KOPT-K1 (cell line): ENCODE data around the gene MNDA.

ENCODE experiments used
- H3K27ac ChIP-seq: fragments of 200-600 bp; sonication (generic); 2 replicates; pipeline ENCODE4 v1.5.1; 2016; ENCODE audit warnings: antibody characterized with exemption, mild to moderate bottlenecking, low read depth, low read length; ENCODE audit not compliant: poor library complexity, severe bottlenecking
- H3K36me3 ChIP-seq: fragments of 200-600 bp; sonication (generic); 2 replicates; pipeline ENCODE4 v1.5.1; 2017; ENCODE audit warnings: antibody characterized with exemption, mild to moderate bottlenecking, low read length, moderate library complexity; ENCODE audit not compliant: insufficient read depth
- H3K9me3 ChIP-seq: fragments of 200-600 bp; sonication (generic); 2 replicates; pipeline ENCODE4 v1.5.1; 2017; ENCODE audit warnings: antibody characterized with exemption, low read length, mild to moderate bottlenecking; ENCODE audit not compliant: insufficient read depth, poor library complexity, severe bottlenecking

MNDA gene

DNA sequence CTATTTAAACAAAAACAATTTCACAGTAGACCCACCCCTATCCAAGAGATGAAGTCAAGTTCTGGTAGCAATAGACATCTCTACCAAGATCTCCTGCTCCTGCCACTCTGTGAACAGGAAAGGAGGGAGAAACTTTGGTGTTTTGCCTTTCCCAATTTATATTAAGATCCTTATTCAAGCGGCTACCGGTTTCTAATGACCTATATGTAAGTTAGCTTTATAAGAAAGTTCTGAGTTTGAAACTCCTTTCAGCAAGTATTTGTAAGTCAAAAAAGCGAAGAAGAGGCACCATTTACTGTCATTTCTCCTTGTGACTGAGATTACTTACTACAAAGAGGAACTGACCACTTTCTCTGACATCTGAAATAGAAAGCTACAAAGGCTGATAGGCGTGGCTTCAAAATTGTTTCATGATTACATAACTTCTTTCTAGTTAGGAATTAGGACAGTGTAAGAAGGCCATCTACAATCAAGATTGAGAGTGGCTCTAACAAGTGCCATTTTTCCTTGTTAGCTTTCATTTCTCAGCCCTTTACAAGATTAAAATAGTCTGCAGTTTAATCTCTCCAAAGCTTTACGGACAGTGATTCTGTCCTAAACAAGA lies at the start of gene MNDA:
TSS of gene MNDA (plus strand) at position 448 of the 604 bp plus-strand sequence. CDS start 10,803 bp downstream, outside the sequence.
- peaks cover 30% of the 10 kb centered on the region for H3K9me3 ChIP-seq
- no peaks in the 10 kb centered on the region for H3K36me3 ChIP-seq
- H3K27ac ChIP-seq, result no peak within 1 kb of the TSS

DNA sequence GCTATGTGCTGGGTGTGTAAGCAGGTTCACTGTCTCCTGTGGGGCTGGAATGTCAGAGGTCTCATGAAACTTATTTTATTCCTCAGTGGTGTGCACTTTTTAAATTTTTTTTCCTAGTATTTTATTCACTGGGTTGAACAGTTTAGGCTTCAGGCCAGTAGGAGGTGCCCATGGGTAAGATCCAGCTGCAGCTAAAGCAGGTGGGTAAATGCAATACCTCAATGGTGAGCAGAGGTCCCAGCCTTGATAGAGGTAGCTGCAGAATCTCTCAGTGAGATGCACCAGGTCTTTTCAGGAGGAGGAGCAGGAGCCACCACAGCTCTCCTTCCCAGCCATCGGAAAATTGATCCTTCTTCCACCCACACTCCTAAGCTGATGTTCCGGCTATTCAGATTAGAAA lies 37.5 kb upstream of the MNDA start:
- Histone ChIP-seq H3K27ac (no peak overlapping the region), H3K9me3 (no peaks in the 10 kb centered on the region), H3K36me3 (no peaks in the 10 kb centered on the region)

DNA sequence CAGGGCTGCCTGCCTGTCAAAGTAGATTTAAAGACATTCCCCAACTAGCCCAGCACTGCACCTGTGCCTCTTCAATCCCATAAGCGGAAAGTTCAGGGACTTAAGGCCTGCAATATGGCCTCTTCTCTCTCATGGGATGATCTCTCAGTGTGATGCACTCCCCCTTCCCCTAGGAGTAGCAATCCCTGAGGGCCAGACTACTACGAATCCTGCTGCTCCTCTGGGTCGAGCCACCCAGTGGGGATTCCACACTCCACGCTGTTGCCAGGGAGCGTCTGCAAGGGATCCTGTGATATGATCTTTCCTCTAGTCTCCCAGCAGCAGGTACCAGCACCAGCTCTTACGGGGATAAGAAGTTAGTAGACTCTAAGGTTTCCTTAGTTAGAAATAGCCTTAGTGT lies 36.9 kb upstream of the MNDA start:
- Histone ChIP-seq H3K27ac (no peak overlapping the region), H3K9me3 (no peaks in the 10 kb centered on the region), H3K36me3 (no peaks in the 10 kb centered on the region)

DNA sequence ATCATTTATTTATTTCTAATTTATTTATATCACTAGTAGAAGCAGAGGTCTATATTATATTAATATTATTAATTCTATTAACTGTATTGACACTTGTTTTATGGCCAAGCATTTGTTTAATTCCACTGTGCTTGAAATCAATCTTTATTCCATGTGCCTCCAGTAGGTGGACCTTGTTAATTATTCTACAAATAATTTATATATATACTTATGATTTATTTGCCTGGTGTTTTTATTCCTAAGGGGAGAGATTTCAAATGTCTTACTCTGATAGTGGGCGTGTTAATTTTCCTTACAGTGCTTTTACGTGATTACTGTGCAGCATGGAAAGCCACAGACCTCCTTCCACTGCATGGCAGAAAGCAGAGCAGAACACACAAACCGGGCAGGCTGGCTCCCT lies 32.6 kb upstream of the MNDA start:
- Histone ChIP-seq H3K36me3 (no peaks in the 10 kb centered on the region), H3K9me3 (no peaks in the 10 kb centered on the region), H3K27ac (no peak overlapping the region)

DNA sequence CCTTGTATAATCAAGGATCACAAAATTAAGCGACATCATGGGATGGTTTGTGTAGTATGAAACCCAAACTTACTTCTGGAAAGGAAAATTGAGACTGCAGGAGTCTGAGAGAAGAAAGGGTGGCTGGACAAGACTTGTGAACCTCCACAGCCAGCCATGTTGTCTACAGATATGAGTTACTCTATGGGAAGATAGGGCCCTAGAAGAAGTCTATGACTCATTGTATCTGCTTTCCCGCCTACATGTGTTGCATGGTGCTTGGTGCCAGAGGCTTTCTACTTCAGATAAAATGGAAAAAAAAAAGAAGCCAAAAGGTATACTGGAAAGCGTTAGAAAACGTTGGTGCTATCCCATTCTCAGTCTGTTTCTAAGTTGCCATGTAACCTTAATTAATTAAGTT lies 31.5 kb upstream of the MNDA start:
- H3K36me3 ChIP-seq, result no peaks in the 10 kb centered on the region
- H3K27ac ChIP-seq, result no peak overlapping the region
- H3K9me3 ChIP-seq, result no peaks in the 10 kb centered on the region

DNA sequence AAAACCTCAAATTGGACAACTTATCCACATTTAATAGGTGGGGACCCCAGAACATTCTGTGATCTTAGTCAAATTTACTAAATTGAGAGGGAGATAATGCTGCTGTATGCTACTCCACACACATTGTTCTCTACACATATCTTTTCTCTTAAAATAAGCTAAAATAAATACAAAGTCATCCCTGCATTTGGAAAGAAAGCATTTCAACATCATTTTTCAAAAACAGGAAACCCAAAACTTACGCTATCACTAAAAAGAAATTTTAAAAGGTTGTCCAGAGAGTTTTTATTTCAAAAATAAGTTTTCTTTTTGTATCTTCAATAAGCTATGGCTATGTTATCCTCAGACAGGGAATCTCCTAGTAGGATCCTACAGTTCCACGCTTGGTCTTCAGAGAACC lies 30.6 kb upstream of the MNDA start:
- Histone ChIP-seq H3K9me3 (no peaks in the 10 kb centered on the region), H3K36me3 (no peaks in the 10 kb centered on the region), H3K27ac (no peak overlapping the region)

DNA sequence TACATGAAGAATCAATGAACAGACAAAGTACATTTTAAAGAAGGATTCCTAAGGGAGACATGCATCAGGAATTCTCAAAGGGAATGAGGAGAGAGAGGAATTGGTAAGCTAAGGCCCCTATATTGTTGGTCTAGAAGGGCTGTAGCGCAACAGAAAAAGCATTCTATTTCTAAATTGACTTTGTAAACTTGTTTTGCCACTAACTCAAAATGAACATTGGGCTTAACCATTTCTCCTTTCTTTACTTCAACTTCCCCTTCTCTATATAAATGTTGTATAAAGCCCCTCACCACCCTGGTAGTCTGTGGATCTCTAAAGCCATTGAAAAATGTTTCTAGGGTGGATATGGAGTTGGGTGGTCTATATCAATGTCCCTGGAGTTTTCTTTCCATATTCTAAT lies 29.8 kb upstream of the MNDA start:
- Histone ChIP-seq H3K9me3 (no peaks in the 10 kb centered on the region), H3K27ac (no peak overlapping the region), H3K36me3 (no peaks in the 10 kb centered on the region)

DNA sequence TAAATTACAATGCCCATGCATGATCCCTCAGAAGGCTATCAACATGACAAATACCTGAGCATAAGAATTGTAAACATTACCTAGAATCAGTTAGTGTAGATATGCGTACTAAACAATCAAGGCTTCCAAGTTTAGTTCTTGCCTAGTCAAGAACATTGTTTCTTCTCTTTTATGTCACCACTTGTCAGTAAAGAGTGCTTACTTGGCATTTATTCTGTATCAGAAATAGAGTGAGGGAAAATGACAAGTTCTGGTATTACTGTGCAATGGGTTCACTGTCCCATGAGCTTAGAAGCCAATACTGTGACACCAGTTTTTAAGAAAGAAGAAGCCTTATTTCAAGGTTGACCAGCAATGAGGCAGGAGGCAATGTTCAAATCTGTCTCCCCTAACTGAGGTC lies 27.5 kb upstream of the MNDA start:
- Histone ChIP-seq H3K36me3 (no peaks in the 10 kb centered on the region), H3K9me3 (no peaks in the 10 kb centered on the region), H3K27ac (no peak overlapping the region)

DNA sequence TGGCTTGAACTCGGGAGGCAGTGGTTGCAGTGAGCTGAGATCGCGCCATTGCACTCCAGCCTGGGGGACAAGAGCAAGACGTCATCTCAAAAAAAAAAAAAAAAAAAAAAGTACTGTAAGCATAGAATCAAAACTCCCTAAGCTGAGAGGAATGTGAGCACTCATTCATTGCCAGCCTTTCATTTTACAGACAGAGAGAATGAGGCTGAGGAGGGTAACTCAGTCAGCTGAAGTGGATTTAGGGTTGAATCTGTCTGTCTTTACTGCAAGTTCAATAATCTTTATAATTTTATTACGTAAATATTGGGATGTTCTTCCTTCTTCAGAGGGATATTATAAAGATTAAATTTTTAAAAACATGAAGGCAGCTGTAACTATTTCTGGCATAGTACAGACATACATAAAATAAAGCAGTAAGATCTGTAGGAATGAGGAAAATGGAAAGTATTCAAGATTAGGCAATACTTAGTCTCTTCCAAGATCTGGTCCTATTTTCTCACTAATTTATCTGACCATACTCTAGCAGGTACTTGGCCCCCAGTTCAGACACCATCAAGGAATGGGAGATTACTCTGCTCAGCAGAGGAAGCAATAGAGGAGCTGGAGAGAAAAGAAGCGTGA lies 24.1 kb upstream of the MNDA start:
- no peak overlapping the region for H3K27ac ChIP-seq
- H3K9me3 ChIP-seq, result no peaks in the 10 kb centered on the region
- no peaks in the 10 kb centered on the region for H3K36me3 ChIP-seq

DNA sequence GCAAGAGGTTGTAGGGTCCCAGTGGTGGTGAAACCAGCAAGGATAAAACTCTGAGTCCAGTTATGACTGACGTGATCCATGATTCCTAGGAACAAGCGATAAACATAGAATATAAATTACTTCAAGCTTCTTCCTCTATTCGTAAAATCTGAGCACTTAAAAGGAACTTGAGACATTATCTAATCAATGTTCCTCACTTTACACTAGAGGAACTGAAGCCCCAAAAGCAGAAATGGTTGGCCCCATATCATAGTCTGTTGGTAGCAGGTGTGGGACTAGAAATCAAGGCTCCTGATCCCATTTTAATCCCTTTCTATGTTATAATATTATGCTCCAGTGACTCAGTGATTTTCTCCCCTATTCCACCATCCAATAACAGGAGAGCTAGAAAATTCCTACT lies 21.9 kb upstream of the MNDA start:
- no peak overlapping the region for H3K27ac ChIP-seq
- no peaks in the 10 kb centered on the region for H3K9me3 ChIP-seq
- H3K36me3 ChIP-seq, result no peaks in the 10 kb centered on the region

DNA sequence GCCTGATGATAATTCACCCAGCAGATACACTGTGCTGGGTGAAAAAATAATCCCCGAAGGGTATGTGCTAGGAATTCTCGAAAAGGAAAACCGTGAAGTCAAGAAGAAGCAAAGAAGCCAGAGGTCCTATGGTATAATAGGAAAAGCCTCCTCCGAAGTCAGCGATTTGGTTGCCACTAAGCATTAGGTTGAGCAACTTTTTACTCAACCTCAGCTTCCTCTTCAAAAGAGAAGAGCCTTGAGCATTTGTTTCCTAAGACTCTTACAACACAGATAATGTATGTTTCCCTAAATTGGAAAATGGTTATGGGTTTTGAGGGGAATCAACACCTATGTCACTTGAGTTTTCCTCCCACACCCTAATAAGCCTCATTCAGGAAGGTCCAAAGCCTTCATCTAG lies 21.3 kb upstream of the MNDA start:
- H3K36me3 ChIP-seq, result no peaks in the 10 kb centered on the region
- no peak overlapping the region for H3K27ac ChIP-seq
- H3K9me3 ChIP-seq, result no peaks in the 10 kb centered on the region

DNA sequence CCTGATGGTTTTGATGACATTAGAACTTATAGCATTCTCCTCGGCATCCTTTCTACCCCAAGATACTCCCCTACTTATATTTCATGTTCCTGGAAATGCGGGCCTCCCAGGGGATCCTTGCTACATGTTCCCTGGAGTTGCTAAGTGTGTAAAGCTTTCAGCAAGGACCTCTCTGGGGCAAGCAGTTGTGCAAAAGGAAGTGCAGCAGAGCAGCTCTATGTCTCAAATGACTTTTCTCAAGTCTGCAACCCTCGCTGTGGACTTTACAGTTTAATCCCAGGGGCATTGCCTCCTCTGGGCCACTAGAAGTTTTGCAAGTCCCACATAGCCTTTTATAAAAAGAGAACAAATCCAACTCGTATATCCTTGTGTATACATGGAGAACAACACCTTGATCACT lies 20.8 kb upstream of the MNDA start:
- no peak overlapping the region for H3K27ac ChIP-seq
- H3K9me3 ChIP-seq, result no peaks in the 10 kb centered on the region
- H3K36me3 ChIP-seq, result no peaks in the 10 kb centered on the region

DNA sequence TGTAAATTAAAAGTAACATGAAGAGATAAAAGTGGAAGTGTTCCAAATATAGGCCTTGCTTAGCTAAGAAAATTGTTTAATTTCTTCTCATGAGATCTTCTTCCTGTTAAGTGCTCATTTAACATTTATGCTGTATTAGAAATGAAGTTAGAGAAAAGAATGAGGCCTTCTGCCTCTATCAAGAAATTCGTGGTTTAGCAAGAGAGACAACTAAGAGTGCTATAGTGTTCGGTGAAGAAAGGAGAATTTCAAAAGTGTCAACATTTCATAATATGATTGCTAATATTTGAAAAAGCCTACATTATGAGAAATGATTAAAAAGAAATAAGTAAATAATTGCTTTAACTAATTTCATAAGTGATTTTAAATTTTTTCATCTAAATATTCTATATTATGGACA lies 18.8 kb upstream of the MNDA start:
- H3K9me3 ChIP-seq, result no peaks in the 10 kb centered on the region

DNA sequence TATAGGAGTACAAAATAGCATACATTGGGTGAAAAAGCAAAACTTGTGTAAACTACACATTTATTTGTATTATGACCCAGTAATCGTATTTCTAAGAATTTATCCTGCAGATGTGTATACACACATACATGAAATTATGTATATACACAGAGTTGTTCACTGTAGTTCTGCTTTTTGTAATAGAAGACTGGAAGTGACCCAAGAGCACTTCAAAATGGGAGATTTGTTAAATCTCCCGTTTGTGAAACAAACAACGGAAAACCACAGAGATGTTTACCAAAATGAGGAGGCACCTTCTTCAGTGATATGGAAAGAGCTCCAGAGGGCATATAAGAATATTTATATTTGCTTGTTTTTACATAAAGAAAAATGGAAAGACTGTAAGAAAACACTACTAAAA lies 18.0 kb upstream of the MNDA start:
- no peaks in the 10 kb centered on the region for H3K9me3 ChIP-seq
- H3K27ac ChIP-seq, result no peak overlapping the region
- H3K36me3 ChIP-seq, result no peaks in the 10 kb centered on the region

More for the DNA sequence above, 18.8 kb upstream of the MNDA start:
- H3K36me3 ChIP-seq, result no peaks in the 10 kb centered on the region
- H3K27ac ChIP-seq, result no peak overlapping the region

DNA sequence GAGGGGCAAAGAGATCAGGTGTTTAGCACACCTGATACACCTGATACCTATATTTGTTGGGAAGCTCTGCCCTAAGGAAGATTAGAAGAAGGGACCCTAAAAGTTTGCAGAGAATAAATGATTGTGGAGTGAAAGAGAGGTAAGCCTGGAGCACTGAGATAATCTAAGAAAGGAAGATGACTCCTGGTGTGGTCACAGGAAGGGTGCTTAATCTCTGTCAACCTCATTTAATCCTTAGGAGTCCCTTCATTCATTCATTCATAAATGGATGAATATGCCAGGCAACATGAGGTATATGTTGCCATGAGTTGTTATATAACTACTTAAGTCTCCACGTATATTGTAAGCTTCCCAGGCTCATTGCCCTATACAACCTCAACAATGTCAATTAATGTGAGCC lies 16.2 kb upstream of the MNDA start:
- Histone ChIP-seq H3K9me3 (no peaks in the 10 kb centered on the region), H3K36me3 (no peaks in the 10 kb centered on the region), H3K27ac (no peak overlapping the region)

DNA sequence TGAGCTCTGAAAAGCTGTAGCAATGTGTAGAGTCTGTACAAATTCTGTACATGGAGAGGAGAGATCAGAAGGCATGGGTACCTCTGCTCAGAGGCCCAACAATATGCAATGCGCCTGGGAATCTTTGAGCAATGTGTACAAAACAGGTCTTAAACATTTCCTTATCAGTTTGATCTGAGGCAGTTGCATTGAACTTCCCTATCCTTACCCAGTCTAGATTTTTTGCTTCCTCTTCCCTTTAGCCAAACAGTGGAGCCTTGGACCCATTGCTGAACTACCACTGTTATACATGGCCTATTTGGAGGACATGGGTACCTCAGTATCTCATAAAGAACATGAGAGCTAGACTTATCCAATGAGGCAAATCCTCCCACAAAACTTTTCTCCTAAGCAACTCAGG lies 12.6 kb upstream of the MNDA start:
- Histone ChIP-seq H3K36me3 (no peaks in the 10 kb centered on the region), H3K27ac (peak overlapping the region; percentile 41), H3K9me3 (peaks cover under 1% of the 10 kb centered on the region)
